ENCODE results near the gene SSX2IP. TPM values are rescaled to one million over a fixed set of nuclear protein-coding genes. Genes with fewer than 3 reads are reported as not detected.
"Not testable (repeated sequence)": the region's sequence is repeated elsewhere in the genome, so short reads cannot be mapped to it uniquely, and the experiment has no call there.

The SSX2IP gene
- polyA plus RNA-seq, 3 donors = 35.1 to 46.9 (median 39.3) TPM

GRCh38 chr1:84603941-84604830 lies 86.1 kb downstream of the SSX2IP start:
- no peak for DNase-seq (ENCODE audit: extremely low read depth in 1 of 11, low read depth in 9 of 11, low spot score in 4 of 11)

- DNase-seq (ENCODE audit: extremely low read depth in 1 of 11, low read depth in 9 of 11, low spot score in 4 of 11) = no peak
Measured at GRCh38 chr1:84603223-84603622, 87.0 kb downstream of the SSX2IP start.

- no peak for DNase-seq (ENCODE audit: extremely low read depth in 1 of 11, low read depth in 9 of 11, low spot score in 4 of 11)
Measured at GRCh38 chr1:84600796-84601195, 89.5 kb downstream of the SSX2IP start.

GRCh38 chr1:84598846-84599741 lies 91.2 kb downstream of the SSX2IP start:
- DNase-seq (ENCODE audit: extremely low read depth in 1 of 11, low read depth in 9 of 11, low spot score in 4 of 11) = no peak

- no peak for DNase-seq (ENCODE audit: extremely low read depth in 1 of 11, low read depth in 9 of 11, low spot score in 4 of 11)
Measured at GRCh38 chr1:84598418-84598817, 91.8 kb downstream of the SSX2IP start.

- no peak for DNase-seq (ENCODE audit: extremely low read depth in 1 of 11, low read depth in 9 of 11, low spot score in 4 of 11)
Measured at GRCh38 chr1:84597011-84597410, 93.2 kb downstream of the SSX2IP start.

- not testable (repeated sequence) for DNase-seq (ENCODE audit: extremely low read depth in 1 of 11, low read depth in 9 of 11, low spot score in 4 of 11)
Measured at GRCh38 chr1:84594959-84595358, 95.3 kb downstream of the SSX2IP start.

Other genes starting within 250 kb of the SSX2IP start
- gene RPF1, start 211.2 kb downstream of the SSX2IP start, polyA plus RNA-seq (ENCODE audit: insufficient read length in 3 of 3) = 10 to 100 TPM; 42.1 to 53.0 (median 45.9) TPM
- gene SPATA1, start 184.1 kb downstream of the SSX2IP start, polyA plus RNA-seq (ENCODE audit: insufficient read length in 3 of 3) = 1 to 10 TPM; 1.6 to 5.6 (median 2.1) TPM
- 100 to 1,000 TPM; 144 to 183 (median 165) TPM for gene GNG5, start 183.9 kb downstream of the SSX2IP start, polyA plus RNA-seq (ENCODE audit: insufficient read length in 3 of 3)
- 10 to 100 TPM; 17.8 to 25.5 (median 22.3) TPM for gene CTBS, start 116.0 kb downstream of the SSX2IP start, polyA plus RNA-seq (ENCODE audit: insufficient read length in 3 of 3)
- gene LPAR3, start 202.7 kb upstream of the SSX2IP start, polyA plus RNA-seq (ENCODE audit: insufficient read length in 3 of 3) = 1 to 10 TPM; 1.1 to 1.4 (median 1.2) TPM